Limb (tissue), 2 donors: ENCODE data around the gene CST5.
"Not testable (repeated sequence)": the region's sequence is repeated elsewhere in the genome, so short reads cannot be mapped to it uniquely, and the experiment has no call there.

ENCODE experiments used
- DNase-seq, 2 donors: peaks; one replicate each; pipeline ENCODE4 v3.0.0-alpha.2; 2016; ENCODE audit errors: extremely low spot score in 2 of 2

Gene CST5

DNA sequence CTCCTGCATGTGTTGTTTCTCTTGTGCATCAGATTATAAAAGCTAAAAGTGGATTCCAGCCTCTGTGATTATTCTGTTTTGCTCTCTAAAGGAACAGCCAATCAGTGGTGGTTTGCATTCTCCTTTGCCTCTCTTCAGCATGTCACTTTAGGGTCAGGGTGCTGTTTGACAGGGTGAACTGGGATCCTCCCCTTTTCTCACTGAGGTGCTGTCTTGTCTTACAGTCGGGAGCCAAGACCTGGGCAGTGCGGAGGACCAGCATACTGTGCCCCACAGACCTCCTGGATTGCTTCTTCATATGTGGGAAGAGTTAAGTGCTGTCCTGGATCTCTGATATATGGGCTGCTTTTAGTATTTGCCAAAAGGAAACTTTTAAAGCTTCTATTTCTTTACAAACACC is 37.9 kb downstream of the CST5 start:
- DNase-seq = no peak

DNA sequence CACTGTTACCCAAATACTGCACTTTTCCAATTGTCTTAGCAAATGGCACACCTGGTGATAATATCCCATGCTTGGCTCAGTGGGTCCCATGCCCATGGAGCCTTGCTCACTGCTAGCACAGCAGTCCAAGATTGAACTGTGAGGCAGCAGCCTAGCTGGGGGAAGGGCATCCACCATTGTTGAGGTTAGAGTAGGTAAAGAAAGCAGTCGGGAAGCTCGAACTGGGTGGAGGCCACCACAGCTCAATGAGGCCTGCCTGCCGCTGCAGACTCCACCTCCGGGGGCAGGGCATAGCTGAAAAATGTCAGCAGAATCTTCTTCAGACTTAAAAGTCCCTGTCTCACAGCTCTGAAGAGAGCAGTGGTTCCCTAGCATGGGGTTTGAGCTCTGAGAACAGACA is 43.8 kb downstream of the CST5 start:
- no peak for DNase-seq

DNA sequence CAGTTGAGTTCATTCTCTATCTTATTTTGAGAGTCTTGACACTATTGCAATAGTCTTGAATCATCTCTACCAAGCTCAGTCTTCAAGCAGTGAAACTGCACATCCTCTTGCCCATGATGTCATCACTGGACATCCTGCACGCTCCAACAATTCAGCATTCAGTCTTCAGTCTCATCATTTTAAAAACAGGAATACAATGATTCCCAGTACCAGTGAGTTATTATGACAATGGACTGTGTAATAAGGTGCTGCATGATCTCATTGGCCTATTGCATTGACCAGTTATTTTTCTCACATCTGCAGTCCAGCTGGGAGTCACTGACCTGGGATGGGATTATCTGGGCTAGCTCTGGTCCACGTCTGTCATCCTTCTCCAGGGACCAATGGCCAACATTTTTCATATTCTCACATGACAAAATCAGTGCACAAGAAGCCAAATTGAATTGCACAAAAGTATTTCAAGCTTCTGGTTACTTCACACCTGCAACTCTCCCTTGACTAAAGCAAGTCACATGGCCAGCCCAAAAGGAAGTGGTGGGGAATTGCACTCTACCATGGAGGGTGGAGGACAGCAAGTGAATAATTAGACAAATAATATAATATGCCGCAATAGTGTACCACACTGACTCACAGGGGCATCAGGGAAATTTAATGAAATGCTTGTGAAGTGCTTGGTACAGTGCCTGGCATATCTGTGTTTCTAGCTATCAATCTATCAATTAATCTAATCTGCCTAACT is 46.6 kb downstream of the CST5 start:
- DNase-seq = no peak

DNA sequence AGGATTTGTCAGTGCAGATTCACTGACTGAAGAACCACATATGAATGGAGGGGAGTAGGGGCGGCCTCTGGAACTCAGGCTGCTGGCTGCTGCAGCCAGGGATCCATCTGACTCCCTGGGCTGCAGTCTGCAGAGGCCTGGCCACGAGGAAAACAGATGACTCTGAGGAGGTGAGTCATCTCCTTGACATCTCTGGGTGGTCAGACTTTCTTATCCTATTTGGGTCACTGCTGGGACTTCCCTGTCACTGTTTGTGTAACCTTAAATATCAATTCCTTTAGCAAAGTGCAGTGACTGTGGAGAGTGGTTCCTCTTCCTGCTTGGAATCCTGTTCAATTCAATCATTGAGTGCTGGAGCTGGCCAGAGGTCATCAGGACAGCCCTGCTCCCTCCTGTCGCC is 47.6 kb downstream of the CST5 start:
- not testable (repeated sequence) for DNase-seq

DNA sequence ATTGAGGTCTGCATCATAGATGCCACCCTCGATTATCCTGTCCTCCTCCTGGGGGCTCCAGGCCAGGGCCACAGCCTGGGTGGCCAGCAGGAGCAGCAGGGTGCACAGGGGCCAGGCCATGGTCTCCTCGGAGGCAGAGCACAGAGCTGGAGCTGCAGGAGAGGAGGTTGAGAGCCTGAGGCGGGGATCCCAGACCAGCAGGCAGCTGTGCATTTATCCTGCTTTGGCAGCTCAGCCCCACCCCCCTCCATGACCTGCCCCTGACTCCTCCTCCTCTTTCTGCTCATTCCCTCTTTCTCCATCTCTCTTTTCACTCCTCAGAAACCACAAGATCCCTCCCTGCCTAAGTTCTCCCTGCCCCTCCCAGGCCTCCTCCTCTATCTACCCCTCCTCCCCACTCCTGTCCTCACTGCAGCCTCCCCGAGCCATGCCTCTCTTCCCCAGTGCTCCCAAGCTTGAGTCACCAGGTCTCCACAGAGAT is 53.0 kb downstream of the CST5 start, which contains the start of gene CST2:
Gene CST2, minus strand, starts transcription at position 189 of the 481 bp plus-strand sequence. Its CDS starts 69 bp downstream, at position 120.
- DNase-seq = no peak
